ENCODE data around the gene COA1.

DNA sequence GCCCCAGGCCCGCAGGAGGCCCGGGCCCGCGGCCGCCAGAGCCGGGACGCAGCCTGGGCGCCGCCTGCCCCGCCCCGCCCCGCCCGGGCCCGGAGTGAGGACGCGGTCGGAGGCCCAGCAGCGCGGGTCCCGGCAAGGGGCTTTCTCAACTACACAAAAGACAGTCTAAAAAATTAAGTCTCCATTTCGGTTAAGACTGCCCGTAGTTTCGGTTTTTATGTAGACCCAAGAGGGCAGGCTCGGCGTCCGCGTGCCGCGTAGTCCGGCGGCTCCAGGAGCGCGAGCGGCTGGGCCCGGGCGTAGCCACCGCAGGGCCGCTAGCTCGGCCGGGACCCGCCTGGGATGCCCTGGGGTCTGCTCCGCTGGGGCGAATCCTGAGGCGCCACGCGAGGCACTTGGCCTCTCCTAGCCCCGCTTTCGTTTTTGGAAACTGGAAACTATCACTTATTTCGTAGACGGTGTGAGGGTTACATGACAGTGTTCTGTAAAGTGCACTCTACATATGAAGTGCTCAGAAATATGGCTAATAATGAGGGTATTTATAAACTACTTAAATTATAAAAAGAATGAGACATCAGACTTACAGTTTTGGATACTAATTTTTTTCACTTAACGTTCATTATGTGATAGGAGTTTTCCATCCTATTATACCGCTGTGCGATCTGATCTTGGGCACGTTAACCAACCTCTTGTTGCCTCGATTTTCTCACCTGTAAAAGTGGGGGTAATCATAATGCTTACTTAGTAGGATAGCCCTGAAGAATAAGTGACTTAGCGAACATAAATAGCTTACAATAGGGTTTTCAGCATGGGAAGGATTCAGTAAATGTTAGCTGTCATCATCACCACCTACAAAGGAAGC is 29.7 kb upstream of the COA1 start:
- TF ChIP-seq CTCF (IDR thresholded peaks at IDR 0.05; ENCODE audit: insufficient read depth, low read length) (no peak), POLR2AphosphoS5 (IDR thresholded peaks at IDR 0.05; ENCODE audit: low read depth) (no peak), REST (IDR thresholded peaks at IDR 0.05; ENCODE audit: insufficient replicate concordance, low read depth) (no peak), GABPA (IDR thresholded peaks at IDR 0.05; ENCODE audit: low read depth) (no peak)
